K562 (cell line): Measurements from ENCODE around the gene MMAB. TPM values are rescaled to one million over a fixed set of nuclear protein-coding genes. Genes with fewer than 3 reads are reported as not detected.

Experiments
- ATAC-seq: fragments of 200-7000 bp; cut with Tn5 transposase; 3 replicates; pipeline ENCODE4 v1.9.1; 2020; ENCODE audit warnings: moderate library complexity
- BruUV-seq: library from RNA; stranded (reverse); fragments of 400-500 nt; replicated peaks from 2 replicates; lab custom pipeline; 2021; lab: Mats Ljungman, UMichigan
- CTCF ChIA-PET: fragments of 300-600 bp; formaldehyde crosslinking; extraction: SDS; loops from one replicate; lab custom pipeline; 2021; ENCODE audit warnings: low intra/inter-chr PET ratio; lab: Yijun Ruan, JAX
- POLR2A ChIA-PET: fragments of 300-600, 350-650 bp; sonication (Branson Sonifier 250); formaldehyde crosslinking; extraction: SDS; loops from one replicate; lab custom pipeline; 2021; ENCODE audit warnings: antibody characterized with exemption, inconsistent platforms; lab: Yijun Ruan, JAX
- DNase-seq, 4 experiments: peaks; one replicate each; pipeline versions ENCODE4 v3.0.0 to v3.0.0-alpha.2; 2011 to 2018; ENCODE audit warnings: low spot score in 3 of 4, mixed read lengths in 3 of 4; ENCODE audit errors: extremely low read depth in 1 of 4
- FAIRE-seq: peaks from 2 replicates; lab custom pipeline; 2011; peaks lifted over from hg19 to GRCh38; lab: Jason Lieb, UNC
- H2AFZ ChIP-seq: 2 replicates; pipeline ENCODE4 v1.6.0; 2011; ENCODE audit warnings: low read depth, low read length, control low read depth, inconsistent platforms
- H3K27ac ChIP-seq: fragments of 200-600 bp; 3 replicates; pipeline ENCODE4 v1.8.0; 2011; ENCODE audit warnings: low read depth, mild to moderate bottlenecking, control low read depth, inconsistent platforms, low read length, moderate library complexity, mixed read lengths; ENCODE audit errors: extremely low read depth
- H3K27me3 ChIP-seq, 2 experiments: fragments of 300-600 bp in 1 of 2; 2 replicates in 1 of 2; 3 replicates in 1 of 2; pipeline versions ENCODE4 v1.6.0 to v1.8.0; 2011; ENCODE audit warnings: inconsistent platforms in 2 of 2, low read length in 2 of 2, mild to moderate bottlenecking in 1 of 2, mixed read lengths in 1 of 2, moderate library complexity in 1 of 2; ENCODE audit not compliant: control insufficient read depth in 2 of 2, insufficient read depth in 2 of 2
- H3K36me3 ChIP-seq: fragments of 300-600 bp; 3 replicates; pipeline ENCODE4 v1.8.0; 2011; ENCODE audit warnings: mild to moderate bottlenecking, low read length, inconsistent platforms; ENCODE audit not compliant: control insufficient read depth, insufficient read depth
- H3K4me1 ChIP-seq, 2 experiments: fragments of 200-600 bp in 1 of 2; replicated peaks in 1 of 2; 2 replicates in 1 of 2; 3 replicates in 1 of 2; pipeline versions ENCODE4 v1.5.1 to v1.8.0; 2011; ENCODE audit warnings: inconsistent platforms in 2 of 2, low read length in 2 of 2, mild to moderate bottlenecking in 1 of 2, mixed read lengths in 1 of 2, moderate library complexity in 1 of 2; ENCODE audit not compliant: control insufficient read depth in 2 of 2, insufficient read depth in 2 of 2
- H3K4me2 ChIP-seq: 2 replicates; pipeline ENCODE4 v1.6.1; 2011; ENCODE audit warnings: low read length, control low read depth, inconsistent platforms, mixed read lengths; ENCODE audit not compliant: insufficient read depth
- H3K4me3 ChIP-seq: fragments of 200-600 bp; sonication (generic), shearing (Covaris generic); 2 replicates; pipeline ENCODE4 v1.5.1; 2016; ENCODE audit warnings: control low read depth, inconsistent platforms
- H3K79me2 ChIP-seq: fragments of 200-600 bp; 3 replicates; pipeline ENCODE4 v1.8.0; 2011; ENCODE audit warnings: low read length, inconsistent platforms; ENCODE audit not compliant: control insufficient read depth, insufficient read depth
- H3K9ac ChIP-seq, 2 experiments: 2 replicates each; pipeline versions ENCODE4 v1.6.0 to v1.6.1; 2011; ENCODE audit warnings: low read depth in 2 of 2, low read length in 2 of 2, control low read depth in 1 of 2, inconsistent platforms in 1 of 2, mild to moderate bottlenecking in 1 of 2, mixed read lengths in 1 of 2; ENCODE audit not compliant: insufficient read depth in 1 of 2
- H3K9me1 ChIP-seq: one replicate; pipeline ENCODE4 v1.6.0; 2011; ENCODE audit warnings: inconsistent platforms, mild to moderate bottlenecking, low read length, moderate library complexity; ENCODE audit not compliant: control insufficient read depth, insufficient read depth
- H3K9me3 ChIP-seq: replicated peaks from 2 replicates; pipeline ENCODE4 v1.5.1; 2011; ENCODE audit warnings: low read depth, low read length, inconsistent platforms; ENCODE audit not compliant: control insufficient read depth, insufficient read depth
- H4K20me1 ChIP-seq: replicated peaks from 2 replicates; pipeline ENCODE4 v1.6.1; 2011; ENCODE audit warnings: low read length, inconsistent platforms, mixed read lengths; ENCODE audit not compliant: control insufficient read depth, insufficient read depth
- ARID1B ChIP-seq: fragments of 450-650 bp; IDR thresholded peaks from 2 replicates; pipeline ENCODE4 v1.6.1; 2016; ENCODE audit warnings: antibody characterized with exemption, mild to moderate bottlenecking, inconsistent platforms
- ARNT ChIP-seq, 2 experiments: fragments of 450-650 bp; IDR thresholded peaks; 2 replicates each; pipeline ENCODE4 v1.6.1; 2016; ENCODE audit warnings: mild to moderate bottlenecking in 1 of 2
- CHD2 ChIP-seq: IDR thresholded peaks from 2 replicates; pipeline ENCODE4 v1.6.1; 2011; ENCODE audit warnings: low read depth, low read length
- CTBP1 ChIP-seq: fragments of 450-650 bp; IDR thresholded peaks from 2 replicates; pipeline ENCODE4 v1.6.1; 2016; ENCODE audit warnings: borderline replicate concordance
- PTRF ChIP-seq: fragments of 450-650 bp; IDR thresholded peaks from 2 replicates; pipeline ENCODE4 v1.6.1; 2016; ENCODE audit warnings: mild to moderate bottlenecking, missing genetic modification characterization, missing compliant biosample characterization
- SMARCE1 ChIP-seq: fragments of 450-650 bp; IDR thresholded peaks from 2 replicates; pipeline ENCODE4 v1.7.1; 2016; ENCODE audit warnings: mild to moderate bottlenecking
- TCF3 ChIP-seq: sonication (generic); formaldehyde crosslinking; IDR thresholded peaks from 2 replicates; pipeline ENCODE4 v1.4.0; 2020; ENCODE audit warnings: mild to moderate bottlenecking, missing genetic modification reagents
- ZBED1 ChIP-seq: IDR thresholded peaks from 2 replicates; pipeline ENCODE4 v1.6.1; 2014
- ZKSCAN1 ChIP-seq: fragments of 150-350 bp; IDR thresholded peaks from 2 replicates; pipeline ENCODE4 v1.6.1; 2016; ENCODE audit warnings: low read depth, low read length
- ZNF134 ChIP-seq: fragments of 250-450 bp; sonication (Bioruptor Pico); conservative IDR thresholded peaks from 2 replicates; pipeline ENCODE4 v1.4.0; 2020
- ZNF232 ChIP-seq: sonication (generic); formaldehyde crosslinking; IDR thresholded peaks from 2 replicates; pipeline ENCODE4 v1.8.0; 2022; ENCODE audit warnings: mild to moderate bottlenecking, missing genetic modification reagents
- ZNF3 ChIP-seq: fragments of 250-450 bp; sonication (Bioruptor Pico); IDR thresholded peaks from 2 replicates; pipeline ENCODE4 v1.5.0; 2021; ENCODE audit warnings: mild to moderate bottlenecking, moderate library complexity
- ZNF431 ChIP-seq: sonication (generic); formaldehyde crosslinking; IDR thresholded peaks from 2 replicates; pipeline ENCODE4 v1.8.0; 2022; ENCODE audit warnings: mild to moderate bottlenecking, missing genetic modification reagents
- ZNF76 ChIP-seq: fragments of 250-450 bp; sonication (Bioruptor Pico); IDR thresholded peaks from 2 replicates; pipeline ENCODE4 v1.4.0; 2020; ENCODE audit warnings: mild to moderate bottlenecking, moderate library complexity, borderline replicate concordance
- ZNF764 ChIP-seq: fragments of 250-450 bp; sonication (Bioruptor Pico); IDR thresholded peaks from 2 replicates; pipeline ENCODE4 v1.4.0; 2020; ENCODE audit warnings: low read depth, mild to moderate bottlenecking, moderate library complexity
- WGBS: fragments of 100-300 bp; shearing (Covaris generic); methylation state at CpG from one replicate; pipeline ENCODE4 v1.1.6; 2016; ENCODE audit warnings: low coverage, mixed read lengths; ENCODE audit not compliant: insufficient coverage; ENCODE audit errors: missing lambda C conversion rate; 5-methylcytosine and 5-hydroxymethylcytosine counted together
- in situ Hi-C: fragments of 300-500 bp; cut with MboI; formaldehyde crosslinking; loops from 4 replicates; pipeline ENCODE4 v1.15.0; 2018; ENCODE audit warnings: inconsistent platforms, mixed read lengths
- intact Hi-C: fragments of 100-400 bp; cut with micrococcal nuclease; formaldehyde crosslinking; loops from 2 replicates; pipeline ENCODE4 v1.14.2; 2022
- polyA plus RNA-seq, 8 experiments: library from polyadenylated mRNA; depleted of rRNA in 4 of 8; stranded (reverse) in 5 of 8; unstranded in 3 of 8; fragments of >200 nt; fragmentation: Nextera tagmentation in 2 of 8; fragmentation: Illumina TruSeq in 1 of 8; extraction: Ambion mirVana in 2 of 8; extraction: Trizol in 1 of 8; gene quantifications; 2 replicates each; pipeline versions ENCODE4 v1.2.1 to v1.2.3, GENCODE V29; 2011 to 2014; ENCODE audit warnings: inconsistent platforms in 1 of 8, missing spikeins in 1 of 8
- total RNA-seq, 7 experiments: library from RNA; depleted of rRNA in 6 of 7; stranded (reverse); fragments of >200 nt in 6 of 7; fragmentation: Illumina TruSeq in 2 of 7; extraction: Trizol in 2 of 7; gene quantifications; 2 replicates each; pipeline versions ENCODE4 v1.2.1 to v1.2.3, GENCODE V29; 2011 to 2021; ENCODE audit warnings: low replicate concordance in 1 of 7
- TF ChIP-seq, protein P1 (sequence below): fragments of 250-450 bp; sonication (Bioruptor Pico); IDR thresholded peaks from 2 replicates; pipeline ENCODE4 v1.8.0; 2022; ENCODE audit warnings: moderate library complexity, mild to moderate bottlenecking, inconsistent platforms
- TF ChIP-seq, protein P2 (sequence below): fragments of 450-650 bp; IDR thresholded peaks from 2 replicates; pipeline ENCODE4 v1.6.1; 2014; ENCODE audit warnings: low read depth, mild to moderate bottlenecking, moderate library complexity, borderline replicate concordance

The MMAB gene
- total and polyA plus RNA-seq, 9 of the 15 experiments (the other 6 are each of a cell fraction or from before 2014, with no cell fraction given): 9.5 to 76.1 (median 46.2) TPM

DNA sequence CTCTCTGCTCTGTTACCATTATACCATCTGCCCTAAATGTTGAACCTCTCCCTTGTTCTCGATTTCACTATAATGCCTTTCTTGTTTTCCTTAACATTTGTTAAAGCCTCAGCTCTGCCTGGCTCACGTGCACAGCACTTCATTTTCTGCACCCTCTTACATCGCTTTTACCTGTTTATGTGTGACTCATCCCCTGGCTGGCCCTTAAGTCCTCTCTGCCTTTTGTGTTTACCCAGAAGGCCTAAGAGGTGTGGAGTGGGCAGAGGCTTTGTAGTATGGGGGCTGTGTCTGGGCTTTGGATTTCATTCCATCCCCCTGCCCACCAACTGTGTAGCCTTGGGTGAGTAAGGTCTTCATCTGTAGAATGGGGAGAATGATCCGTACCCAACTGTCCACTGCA is 59.3 kb downstream of the MMAB start:
- Histone ChIP-seq H3K4me3 (no peak overlapping the region), H3K4me1 (no peaks in the 10 kb centered on the region), H3K79me2 (no peaks in the 10 kb centered on the region), H3K9me1 (no peaks in the 10 kb centered on the region), H3K4me2 (no peak overlapping the region), H2AFZ (no peak overlapping the region), H3K36me3 (peaks cover 47% of the 10 kb centered on the region), H3K27ac (no peak overlapping the region), H4K20me1 (no peaks in the 10 kb centered on the region), H3K27me3 (no peaks in the 10 kb centered on the region), H3K9me3 (no peaks in the 10 kb centered on the region), H3K9ac (no peak overlapping the region)
- TF ChIP-seq ARID1B: no peak
- no peak for TF ChIP-seq SMARCE1
- no peak for TF ChIP-seq ZNF764
- TF ChIP-seq ZNF232 (CRISPR knock-in tag): no peak
- DNase-seq (no peak), FAIRE-seq (no peak), ATAC-seq (no peak)
- intact Hi-C loops: loop anchor here (10.0 kb wide), 2 partner anchors 81 to 89 kb away; no protein-coding TSS in a partner anchor
- 76% methylated on average over 4 of the region's 4 CpGs for WGBS
- no TSS peak for BruUV-seq
- CTCF ChIA-PET: no interaction called here
- POLR2A ChIA-PET: no interaction called here
- in situ Hi-C loops: no loop called here

DNA sequence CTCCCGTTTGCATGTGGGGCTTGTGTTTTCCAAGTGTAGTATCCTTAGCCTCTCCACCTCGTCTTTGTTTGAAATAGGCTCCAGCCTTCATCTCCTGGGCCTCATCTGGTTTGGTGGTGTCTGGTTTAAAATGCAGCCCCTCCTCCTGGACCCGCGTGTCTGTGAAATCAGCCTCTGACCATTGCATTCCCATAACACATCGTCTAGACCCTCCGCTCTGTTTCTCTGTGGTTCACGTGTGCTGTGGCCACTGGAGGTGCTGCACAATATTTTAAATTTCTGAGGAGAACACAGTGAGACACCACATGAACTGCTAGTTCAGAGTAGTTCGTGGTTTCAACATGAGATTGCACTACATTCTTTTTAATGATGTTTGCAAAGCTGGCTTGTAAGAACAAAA is 60.3 kb downstream of the MMAB start:
- no peak for ATAC-seq
- no peak overlapping the region for H2AFZ ChIP-seq
- WGBS: 55% methylated on average over 8 of the region's 8 CpGs
- no peaks in the 10 kb centered on the region for H3K4me1 ChIP-seq
- no peaks in the 10 kb centered on the region for H3K9me1 ChIP-seq
- no peak for DNase-seq
- no peak overlapping the region for H3K9ac ChIP-seq
- POLR2A ChIA-PET: interaction anchor here (0.6 kb wide), 1 partner anchor 302 kb away, joined by 3 read pairs; no protein-coding TSS in a partner anchor
- H3K79me2 ChIP-seq: no peaks in the 10 kb centered on the region
- intact Hi-C loops: loop anchor here (10.0 kb wide), 2 partner anchors 82 to 88 kb away; no protein-coding TSS in a partner anchor
- no peak overlapping the region for H3K4me3 ChIP-seq
- CTCF ChIA-PET: no interaction called here
- no peaks in the 10 kb centered on the region for H3K27me3 ChIP-seq
- no peaks in the 10 kb centered on the region for H4K20me1 ChIP-seq
- H3K36me3 ChIP-seq: peaks cover 48% of the 10 kb centered on the region; the same call in 2 of the 3 replicates
- no peaks in the 10 kb centered on the region for H3K9me3 ChIP-seq
- H3K4me2 ChIP-seq: no peak overlapping the region
- no peak for FAIRE-seq
- in situ Hi-C loops: no loop called here
- no TSS peak for BruUV-seq
- H3K27ac ChIP-seq: no peak overlapping the region
- TF ChIP-seq CTBP1 (no peak), PTRF (no peak), CHD2 (no peak), ZBED1 (no peak), TCF3 (CRISPR knock-in tag) (no peak), ZKSCAN1 (no peak), ZNF3 (CRISPR knock-in tag) (no peak), ZNF431 (CRISPR knock-in tag) (no peak), ZNF134 (CRISPR knock-in tag) (no peak), ZNF76 (no peak), ARNT (IDR thresholded peaks at IDR 0.05) (no peak)
- TF ChIP-seq, protein P1, sequence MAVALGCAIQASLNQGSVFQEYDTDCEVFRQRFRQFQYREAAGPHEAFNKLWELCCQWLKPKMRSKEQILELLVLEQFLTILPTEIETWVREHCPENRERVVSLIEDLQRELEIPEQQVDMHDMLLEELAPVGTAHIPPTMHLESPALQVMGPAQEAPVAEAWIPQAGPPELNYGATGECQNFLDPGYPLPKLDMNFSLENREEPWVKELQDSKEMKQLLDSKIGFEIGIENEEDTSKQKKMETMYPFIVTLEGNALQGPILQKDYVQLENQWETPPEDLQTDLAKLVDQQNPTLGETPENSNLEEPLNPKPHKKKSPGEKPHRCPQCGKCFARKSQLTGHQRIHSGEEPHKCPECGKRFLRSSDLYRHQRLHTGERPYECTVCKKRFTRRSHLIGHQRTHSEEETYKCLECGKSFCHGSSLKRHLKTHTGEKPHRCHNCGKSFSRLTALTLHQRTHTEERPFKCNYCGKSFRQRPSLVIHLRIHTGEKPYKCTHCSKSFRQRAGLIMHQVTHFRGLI (CRISPR knock-in tag): no peak
- TF ChIP-seq, protein P2, sequence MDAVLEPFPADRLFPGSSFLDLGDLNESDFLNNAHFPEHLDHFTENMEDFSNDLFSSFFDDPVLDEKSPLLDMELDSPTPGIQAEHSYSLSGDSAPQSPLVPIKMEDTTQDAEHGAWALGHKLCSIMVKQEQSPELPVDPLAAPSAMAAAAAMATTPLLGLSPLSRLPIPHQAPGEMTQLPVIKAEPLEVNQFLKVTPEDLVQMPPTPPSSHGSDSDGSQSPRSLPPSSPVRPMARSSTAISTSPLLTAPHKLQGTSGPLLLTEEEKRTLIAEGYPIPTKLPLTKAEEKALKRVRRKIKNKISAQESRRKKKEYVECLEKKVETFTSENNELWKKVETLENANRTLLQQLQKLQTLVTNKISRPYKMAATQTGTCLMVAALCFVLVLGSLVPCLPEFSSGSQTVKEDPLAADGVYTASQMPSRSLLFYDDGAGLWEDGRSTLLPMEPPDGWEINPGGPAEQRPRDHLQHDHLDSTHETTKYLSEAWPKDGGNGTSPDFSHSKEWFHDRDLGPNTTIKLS: no peak
